GM21786 (cell line): ENCODE results near the gene GDPGP1.
"Not testable (repeated sequence)": the region's sequence is repeated elsewhere in the genome, so short reads cannot be mapped to it uniquely, and the experiment has no call there.

Experiments used
- ATAC-seq: cut with Tn5 transposase; IDR thresholded peaks from one replicate; pipeline ENCODE4 v1.9.1; 2021; ENCODE audit not compliant: unreplicated experiment

The GDPGP1 gene

DNA sequence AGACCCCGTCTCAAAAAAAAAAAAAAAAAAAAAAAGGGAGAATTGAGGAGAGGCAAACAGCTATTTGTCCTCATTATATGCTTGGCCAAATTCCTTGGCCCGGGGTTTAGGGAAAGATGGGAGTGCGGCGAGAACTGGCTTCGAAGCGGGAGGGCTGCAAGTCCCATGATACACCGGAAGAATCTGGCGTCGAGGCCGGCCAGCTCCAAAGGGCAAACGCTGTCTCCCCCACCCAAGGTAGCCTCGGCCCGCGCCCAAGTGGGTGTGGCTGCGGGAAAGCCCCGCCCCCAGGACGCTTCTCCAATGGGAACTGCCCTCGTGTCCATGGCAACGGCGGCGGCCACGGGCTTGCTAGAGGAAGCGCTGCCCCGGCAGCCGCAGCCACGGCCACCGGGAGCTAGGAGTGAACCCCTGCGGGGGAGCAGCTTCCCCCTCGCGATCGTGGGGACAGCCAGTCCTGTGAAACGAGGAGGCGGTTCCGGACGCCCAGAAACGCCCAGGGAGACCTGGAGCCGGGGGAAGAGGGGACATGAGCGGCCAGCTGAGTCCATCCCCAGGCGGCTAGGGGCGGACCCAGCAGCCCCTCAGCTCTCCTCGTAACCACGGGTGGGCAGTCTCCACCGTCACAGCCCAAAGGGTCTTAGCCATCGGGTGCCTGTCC, 15.3 kb downstream of the GDPGP1 start, which contains the start of gene TTLL13:
TSS of gene TTLL13 (plus strand) at position 354 of the 661 bp plus-strand sequence. CDS start 1,075 bp downstream, outside the sequence.
- ATAC-seq = peak; percentile 55

DNA sequence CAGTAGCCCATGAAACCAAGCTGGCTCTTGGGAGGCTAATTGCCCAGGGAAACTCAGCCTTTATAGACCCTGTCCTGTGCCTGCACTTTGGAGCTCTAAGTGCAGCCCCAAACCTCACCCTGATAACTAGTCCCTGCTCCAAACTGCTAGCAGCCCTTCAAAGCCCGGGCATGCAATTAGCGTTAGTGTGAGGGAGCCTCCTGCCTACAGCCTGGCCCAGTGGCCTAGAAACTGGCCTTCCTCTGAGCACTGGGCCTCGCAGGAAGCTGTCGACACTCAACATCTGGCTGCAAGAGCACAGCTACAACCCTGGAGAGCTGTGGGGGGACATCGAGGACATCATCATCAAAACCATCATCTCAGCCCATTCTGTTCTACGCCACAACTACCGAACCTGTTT, 23.8 kb downstream of the GDPGP1 start:
- no peak for ATAC-seq

DNA sequence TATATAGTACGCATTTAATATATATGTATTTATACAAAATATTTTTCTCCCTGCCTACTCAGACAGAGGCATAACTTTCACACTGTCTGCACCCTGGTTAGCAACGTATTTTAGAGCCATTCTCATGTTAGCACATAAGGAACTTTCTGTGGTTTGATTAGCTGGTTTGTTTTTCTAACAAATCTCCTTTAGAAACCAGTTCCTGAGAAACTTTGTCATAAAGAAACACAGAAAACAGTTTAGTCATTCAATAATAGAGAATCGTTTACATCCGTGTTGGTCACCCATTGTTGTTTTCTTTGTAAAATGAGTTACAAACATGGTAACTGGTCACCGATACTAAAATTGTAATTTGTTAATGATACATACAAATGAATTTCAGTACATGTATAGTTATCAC, 25.5 kb downstream of the GDPGP1 start:
- peak; percentile 70 for ATAC-seq

DNA sequence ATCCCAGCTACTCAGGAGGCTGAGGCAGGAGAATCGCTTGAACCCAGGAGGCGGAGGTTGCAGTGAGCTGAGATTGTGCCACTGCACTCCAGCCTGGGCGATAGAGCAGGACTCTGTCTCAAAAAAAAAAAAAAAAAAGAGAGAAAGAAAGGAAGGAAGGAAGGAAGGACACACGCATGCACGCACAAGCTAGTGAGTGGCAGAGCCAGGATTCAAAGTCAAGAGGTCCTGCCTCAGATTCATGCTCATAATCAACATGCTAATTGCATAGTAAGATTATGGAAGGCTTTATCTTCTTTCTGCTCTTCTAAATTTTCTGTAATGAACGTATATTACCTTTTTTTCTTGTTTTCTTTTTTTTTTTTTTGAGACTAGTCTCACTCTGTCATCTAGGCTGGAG, 26.7 kb downstream of the GDPGP1 start:
- not testable (repeated sequence) for ATAC-seq

- ATAC-seq = no peak
Measured at GRCh38 chr15:90261811-90262210, 27.8 kb downstream of the GDPGP1 start.

DNA sequence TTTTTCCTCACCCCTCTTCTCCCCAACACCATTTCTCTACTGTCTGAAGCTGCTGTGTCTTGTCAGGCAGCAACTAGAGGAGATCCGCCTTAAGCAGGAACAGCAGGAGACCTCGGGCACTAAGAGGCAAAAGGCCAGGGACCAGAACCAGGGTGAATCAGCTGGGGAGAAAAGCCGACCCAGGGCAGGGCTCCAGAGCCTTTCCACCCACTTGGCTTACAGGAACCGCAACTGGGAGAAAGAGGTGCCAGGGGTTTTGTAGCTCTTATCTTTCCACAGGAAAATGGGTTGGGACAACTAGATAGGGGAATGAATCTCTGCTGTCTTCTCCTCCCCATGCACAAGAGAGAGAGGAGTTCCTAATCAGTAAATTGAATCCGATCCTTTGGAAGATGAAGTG, 28.4 kb downstream of the GDPGP1 start:
- no peak for ATAC-seq

GRCh38 chr15:90264671-90265070, 30.7 kb downstream of the GDPGP1 start:
- ATAC-seq = no peak

- peak; percentile 93 for ATAC-seq
Measured at GRCh38 chr15:90265271-90266060, 31.5 kb downstream of the GDPGP1 start, which contains the start of gene NGRN. Gene NGRN (plus strand): TSS chr15:90265672. CDS start chr15:90265713, 41 bp downstream.

DNA sequence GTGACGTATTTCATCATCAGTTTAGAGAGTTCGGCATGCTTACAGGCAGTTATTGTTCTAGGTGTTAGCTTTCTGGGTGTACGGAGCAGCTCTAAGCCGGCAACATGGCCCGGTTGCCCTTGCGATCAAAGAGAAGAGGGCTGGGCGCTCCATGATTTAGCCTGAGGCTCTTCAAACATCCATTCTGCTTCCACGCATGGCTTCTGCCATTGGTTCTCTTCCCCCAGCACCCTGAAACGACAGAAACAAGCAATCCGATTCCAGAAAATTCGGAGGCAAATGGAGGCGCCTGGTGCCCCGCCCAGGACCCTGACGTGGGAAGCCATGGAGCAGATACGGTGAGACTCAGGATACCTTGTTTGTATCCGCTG, 32.0 kb downstream of the GDPGP1 start:
- no peak for ATAC-seq

DNA sequence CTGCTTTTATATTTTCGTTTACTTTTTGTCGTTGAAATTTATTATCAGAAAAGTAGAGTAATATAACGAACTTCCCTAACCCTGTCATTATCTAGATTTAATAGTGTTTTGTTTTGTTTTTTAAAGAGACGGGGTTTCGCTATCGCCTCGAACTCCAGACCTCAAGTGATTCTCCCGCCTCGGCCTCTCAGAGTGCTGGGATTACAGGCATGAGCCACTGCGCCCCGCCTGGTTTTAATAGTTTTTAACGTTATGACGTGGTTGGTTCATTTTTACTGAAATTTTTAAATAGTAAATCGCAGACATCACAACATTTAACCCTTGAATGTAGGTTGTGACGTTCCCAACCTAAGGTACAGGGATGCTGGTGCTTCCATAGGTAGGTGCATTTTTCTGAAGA, 32.5 kb downstream of the GDPGP1 start:
- ATAC-seq = no peak

- ATAC-seq = no peak
Measured at GRCh38 chr15:90268415-90268814, 34.4 kb downstream of the GDPGP1 start.

- no peak for ATAC-seq
Measured at GRCh38 chr15:90270502-90271150, 36.6 kb downstream of the GDPGP1 start.

DNA sequence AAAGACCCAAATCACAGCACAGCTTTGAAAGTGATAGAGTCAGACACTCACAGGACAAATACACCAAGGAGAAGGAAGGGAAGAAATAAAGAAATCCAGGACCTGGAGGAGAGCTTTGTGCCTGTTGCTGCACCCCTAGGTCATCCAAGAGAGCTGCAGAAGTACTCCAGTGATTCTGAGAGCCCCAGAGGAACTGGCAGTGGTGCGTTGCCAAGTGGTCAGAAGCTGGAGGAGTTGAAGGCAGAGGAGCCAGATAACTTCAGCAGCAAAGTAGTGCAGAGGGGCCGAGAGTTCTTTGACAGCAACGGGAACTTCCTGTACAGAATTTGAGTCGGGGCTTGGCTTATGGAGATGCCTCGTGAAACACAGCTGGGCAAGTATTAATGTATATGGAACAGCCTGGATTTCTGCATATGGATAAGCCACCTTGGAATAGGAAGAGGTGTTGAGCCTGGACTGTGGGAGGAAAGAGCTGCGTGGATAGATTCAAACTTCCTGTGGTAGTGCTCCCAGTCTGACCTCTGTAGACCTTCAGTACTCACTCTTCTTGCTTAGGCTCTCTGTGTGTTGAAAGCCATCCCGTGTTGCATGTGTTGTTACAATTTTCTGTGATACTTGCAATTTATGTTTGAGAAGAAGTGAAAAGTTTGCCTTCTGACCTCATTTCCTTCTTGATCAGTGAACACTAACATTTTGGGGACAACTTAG, 37.6 kb downstream of the GDPGP1 start:
- no peak for ATAC-seq

- ATAC-seq = not testable (repeated sequence)
Measured at GRCh38 chr15:90278467-90278866, 44.5 kb downstream of the GDPGP1 start.

GRCh38 chr15:90280743-90281142, 46.7 kb downstream of the GDPGP1 start:
- not testable (repeated sequence) for ATAC-seq

GRCh38 chr15:90281637-90282036, 47.6 kb downstream of the GDPGP1 start:
- ATAC-seq = not testable (repeated sequence)

GRCh38 chr15:90286678-90287077, 52.7 kb downstream of the GDPGP1 start:
- ATAC-seq = no peak

- no peak for ATAC-seq
Measured at GRCh38 chr15:90287101-90287500, 53.1 kb downstream of the GDPGP1 start.

GRCh38 chr15:90287946-90288345, 53.9 kb downstream of the GDPGP1 start:
- ATAC-seq = no peak

DNA sequence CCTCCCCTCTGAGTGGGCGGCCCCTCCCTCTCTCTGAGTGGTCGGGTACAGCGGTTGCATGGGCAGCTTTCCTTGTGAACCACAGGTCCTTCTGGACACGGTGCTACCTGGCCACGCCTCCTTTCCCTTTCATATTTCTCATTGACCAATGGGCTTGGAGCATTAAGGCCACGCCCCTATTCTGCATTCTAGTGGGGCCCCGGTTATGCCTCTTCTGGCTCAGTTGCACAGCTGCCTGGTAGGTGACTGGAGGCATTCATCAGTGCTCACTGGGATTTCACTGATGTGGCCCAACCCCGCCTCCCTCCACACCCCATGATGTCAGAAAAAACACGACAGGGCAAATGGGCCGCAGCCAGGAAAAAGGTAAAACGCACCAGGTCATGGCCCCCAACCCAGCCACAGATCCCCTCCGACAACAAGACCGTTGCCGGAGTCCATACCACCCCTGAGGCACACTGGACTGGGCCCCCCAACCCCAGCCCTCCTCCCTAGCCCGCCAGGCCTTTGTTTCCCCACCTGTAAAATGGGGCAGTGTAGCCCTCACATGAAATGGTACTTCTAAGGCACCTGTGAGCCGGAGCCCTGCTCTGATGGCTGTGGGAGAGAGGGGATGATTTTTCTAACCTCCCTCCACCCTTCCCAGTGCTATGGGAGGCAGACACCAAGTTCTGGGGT, 57.8 kb downstream of the GDPGP1 start:
- ATAC-seq = no peak
